D341Med (cell line): ENCODE results near the gene SLC25A23.
"Not testable (repeated sequence)": the region's sequence is repeated elsewhere in the genome, so short reads cannot be mapped to it uniquely, and the experiment has no call there.

Experiments
- DNase-seq: peaks from one replicate; pipeline ENCODE4 v3.0.0; 2012; ENCODE audit warnings: low spot score

SLC25A23 gene

DNA sequence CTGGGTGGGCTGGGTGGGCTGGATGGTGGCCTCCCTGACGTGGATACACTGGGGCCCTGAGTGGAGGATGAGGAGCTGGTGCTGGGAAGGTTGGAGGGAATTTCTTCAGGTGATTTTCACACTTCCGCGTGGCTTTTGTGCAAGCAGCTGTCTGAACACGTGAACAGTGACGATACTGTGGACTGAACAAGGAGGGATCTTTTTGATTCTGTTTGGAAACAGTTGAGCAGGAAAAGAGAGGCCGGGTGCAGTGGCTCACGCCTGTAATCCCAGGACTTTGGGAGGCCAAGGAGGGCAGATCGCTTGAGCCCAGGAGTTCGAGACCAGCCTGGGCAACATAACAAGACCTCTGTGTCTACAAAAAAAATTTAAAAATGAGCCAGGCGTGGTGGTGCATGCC, 57.5 kb downstream of the SLC25A23 start:
- DNase-seq, result no peak

DNA sequence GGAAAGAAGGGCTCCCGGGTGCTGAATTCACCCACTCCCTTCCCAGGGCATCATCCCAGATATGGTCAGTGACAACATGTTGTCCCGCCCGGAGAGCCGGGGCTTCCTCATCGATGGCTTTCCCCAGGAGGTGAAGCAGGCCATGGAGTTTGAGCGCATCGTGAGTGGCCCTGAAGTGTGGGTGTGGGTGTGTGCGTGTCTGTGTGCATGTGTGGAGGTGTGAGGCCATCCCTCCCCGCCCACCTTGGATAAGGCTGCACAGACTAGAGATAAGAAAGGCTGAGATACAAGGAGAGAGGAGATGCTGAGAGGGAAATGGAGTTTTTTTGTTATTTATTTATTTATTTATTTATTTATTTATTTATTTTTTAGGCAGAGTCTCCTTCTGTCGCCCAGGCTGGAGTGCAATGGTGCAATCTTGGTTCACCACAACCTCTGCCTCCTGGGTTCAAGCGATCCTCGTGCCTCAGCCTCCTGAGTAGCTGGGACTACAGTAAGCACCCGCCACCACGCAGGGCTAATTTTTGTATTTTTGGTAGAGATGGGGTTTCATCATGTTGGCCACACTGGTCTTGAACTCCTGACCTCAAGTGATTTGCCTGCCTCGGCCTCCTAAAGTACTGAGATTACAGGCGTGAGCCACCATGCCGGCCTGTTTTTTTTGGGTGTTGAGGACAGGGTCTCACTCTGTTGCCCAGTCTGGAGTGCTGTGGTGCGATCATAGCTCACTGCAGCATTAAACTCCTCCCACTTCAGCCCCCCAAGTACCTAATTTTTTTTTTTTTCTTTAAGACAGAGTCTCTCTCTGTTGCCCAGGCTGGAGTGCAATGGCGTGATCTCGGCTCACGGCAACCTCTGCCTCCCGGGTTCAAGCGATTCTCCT, 59.3 kb downstream of the SLC25A23 start:
- not testable (repeated sequence) for DNase-seq

DNA sequence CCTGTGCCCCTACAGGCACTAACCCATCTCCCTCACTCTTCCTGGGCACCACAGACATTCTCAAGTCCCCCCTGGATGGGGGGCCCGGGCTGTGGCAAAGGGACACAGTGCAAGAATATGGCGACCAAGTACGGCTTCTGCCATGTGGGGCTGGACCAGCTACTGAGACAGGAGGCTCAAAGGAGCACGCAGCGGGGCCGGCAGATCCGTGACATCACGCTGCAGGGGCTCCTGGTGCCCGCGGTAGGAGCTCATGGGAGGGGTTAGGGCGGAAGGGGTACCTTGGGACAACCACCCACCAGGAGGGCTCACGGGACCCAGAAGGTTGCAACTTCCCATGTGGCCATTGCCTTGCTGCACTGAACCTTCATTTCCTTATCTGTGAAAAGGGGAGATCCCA, 63.3 kb downstream of the SLC25A23 start:
- no peak for DNase-seq

DNA sequence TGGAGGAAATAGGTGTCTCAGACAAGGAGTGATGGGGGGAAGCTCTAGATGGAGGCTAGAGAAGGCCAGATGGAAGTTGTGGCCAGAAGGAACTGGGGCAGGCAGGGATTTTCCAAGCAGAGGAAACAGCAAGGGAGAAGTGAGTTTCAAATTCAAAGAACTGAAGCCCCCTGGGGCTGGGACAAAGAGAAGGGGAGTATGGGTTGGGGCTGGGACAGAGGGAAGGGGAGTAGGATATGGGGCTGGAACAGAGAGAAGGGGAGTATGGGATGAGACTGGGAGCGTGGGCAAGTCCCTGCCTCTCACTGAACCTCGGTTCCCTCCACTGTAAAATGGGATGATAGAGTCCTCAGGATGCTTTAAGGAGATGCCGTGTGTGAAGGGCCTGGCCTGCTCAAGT, 64.8 kb downstream of the SLC25A23 start:
- no peak for DNase-seq

DNA sequence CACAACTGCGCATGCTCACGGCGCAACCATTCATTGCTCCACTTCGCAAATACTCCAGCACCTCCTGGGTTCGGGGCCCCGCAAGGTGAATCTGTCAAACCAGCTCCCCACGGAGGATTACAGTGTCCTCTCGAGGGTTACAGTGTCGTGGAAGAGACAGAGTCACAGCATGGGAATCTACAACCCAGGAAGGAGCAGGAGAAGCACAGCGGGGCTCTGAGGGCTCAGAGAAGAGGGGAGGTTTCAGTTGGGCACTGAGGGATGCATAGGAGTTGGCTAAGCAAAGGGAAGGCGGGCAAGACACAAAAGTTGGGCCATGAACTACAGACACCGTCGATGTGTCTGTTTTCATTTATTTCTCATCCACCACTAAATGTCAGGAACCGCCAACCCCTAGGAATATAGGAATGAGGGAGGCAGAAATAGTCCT, 65.6 kb downstream of the SLC25A23 start:
- no peak for DNase-seq

DNA sequence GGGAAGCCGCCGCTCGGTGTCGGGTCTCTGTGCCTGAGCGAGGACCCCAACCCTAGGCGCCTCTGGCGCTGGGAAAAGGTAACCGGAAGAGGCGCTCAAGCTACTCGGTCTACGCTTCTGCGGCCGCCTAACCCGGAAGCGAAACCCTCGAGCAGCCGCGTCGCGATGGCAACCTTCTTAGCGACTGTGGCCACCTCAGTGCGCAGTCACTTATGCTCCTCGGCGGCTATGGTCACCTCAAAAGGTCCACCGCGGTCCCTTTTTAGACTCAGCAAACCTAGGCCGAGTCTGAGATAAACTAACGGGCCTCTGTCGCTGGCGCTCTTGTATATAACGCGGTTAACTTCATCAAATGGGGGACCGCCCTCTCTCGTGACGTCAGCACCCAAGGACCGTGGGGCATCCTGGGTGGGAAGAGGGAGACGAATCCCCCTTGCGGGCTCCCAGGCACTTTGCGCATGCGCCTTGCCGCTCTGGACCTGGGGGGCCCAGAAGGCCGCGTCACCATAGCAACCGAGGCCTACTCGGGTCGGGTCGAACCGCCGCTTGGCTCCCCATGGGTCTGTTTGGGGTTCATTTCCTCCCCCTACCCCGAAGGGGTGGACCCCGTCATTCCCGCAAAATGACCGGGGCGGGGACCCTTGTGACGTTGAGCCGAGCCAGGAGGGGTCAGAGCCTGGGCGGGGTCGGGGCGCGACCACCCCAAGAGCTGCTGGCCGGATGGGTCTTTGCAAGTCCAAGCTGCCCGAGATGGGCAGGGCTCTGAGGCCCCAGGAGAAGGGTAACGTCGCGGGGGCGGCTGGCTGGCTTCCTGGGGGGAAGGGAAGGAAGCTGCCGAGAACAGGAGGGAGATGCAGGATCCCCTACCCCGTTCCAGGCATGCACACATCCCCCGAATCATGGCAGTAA, 66.3 kb downstream of the SLC25A23 start, which contains the start of gene GTF2F1:
Gene GTF2F1 (minus strand): TSS at position 91 of the 909 bp plus-strand sequence. CDS start 169 bp downstream, outside the sequence.
- DNase-seq, result peak; percentile 99

DNA sequence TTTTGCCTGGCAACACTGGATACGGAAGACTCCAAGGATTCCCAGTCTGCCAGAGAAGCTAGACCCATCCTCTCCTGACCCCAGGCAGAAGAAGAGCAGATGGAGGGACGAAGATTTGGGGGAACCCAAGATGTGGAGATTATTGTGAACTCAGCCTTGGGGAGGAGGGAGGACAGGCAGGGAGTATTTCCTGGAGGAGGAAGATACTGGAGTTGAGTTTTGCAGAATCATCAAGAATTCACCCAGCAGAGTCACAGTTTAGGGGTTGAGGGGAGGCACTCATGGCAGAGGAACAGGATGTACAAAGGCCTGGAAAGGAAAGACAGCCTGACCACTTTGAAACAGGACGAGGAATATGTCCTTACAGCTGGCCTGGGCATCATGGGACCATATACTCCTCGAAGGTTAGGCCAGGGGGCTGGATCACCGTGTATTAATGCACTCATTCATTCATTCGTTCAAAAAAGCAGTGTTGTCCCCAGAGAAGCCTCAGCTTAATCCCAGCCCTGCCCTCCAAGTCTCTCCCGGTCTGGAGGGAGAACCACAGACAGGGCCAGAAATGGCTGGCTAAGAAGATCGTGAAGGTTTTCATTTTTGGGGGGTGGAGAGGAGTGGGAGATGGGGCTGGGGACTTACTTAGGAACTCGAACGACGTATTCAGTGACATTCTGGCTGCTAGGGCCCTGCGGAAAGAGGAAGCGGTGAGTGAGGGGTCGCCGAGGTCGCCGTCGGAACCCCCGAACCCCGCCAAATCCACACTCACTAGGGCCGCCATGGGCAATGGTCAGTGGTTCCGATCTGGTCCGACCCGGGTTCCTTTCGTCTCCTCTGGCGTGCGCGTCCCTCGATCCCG, 67.1 kb downstream of the SLC25A23 start:
- DNase-seq, result peak; percentile 5
